ENCODE measurements around the gene MSL1. TPM values are rescaled to one million over a fixed set of nuclear protein-coding genes. Genes with fewer than 3 reads are reported as not detected.

MSL1 gene
- total and polyA plus RNA-seq, 7 donors: 29.4 to 92.2 (median 54.6) TPM

DNA sequence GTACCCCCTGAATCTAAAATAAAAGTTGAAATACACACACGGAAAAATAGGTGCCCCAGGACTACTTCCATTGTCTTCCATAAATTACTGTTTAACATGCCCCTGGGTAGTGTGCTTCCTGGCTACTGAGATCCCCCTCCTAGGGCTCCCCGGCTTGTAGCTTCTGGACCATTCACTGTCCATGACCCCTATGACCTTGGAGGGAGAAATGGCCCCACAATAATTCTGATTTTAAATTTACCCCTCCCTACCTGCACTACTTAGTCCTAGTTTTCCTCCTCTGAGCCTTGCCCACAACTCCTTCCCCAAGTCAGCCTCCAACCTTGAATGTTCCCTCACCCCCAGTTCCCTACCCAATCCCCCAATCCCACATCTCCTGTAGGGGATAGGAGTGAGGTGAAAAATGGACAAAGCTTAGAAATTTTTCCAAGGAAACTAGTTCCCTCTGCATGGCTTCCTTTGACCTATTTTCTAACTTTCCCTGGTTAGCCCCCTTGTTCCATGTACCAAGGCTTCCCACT is 9.5 kb upstream of the MSL1 start:
- DNase-seq: peak; percentile 60
- H3K4me3 ChIP-seq: peak overlapping the region in 1 of 4 donors; percentile 0
- H3K9me3 ChIP-seq: no peaks in the 10 kb centered on the region
- peaks cover 0 to 76% (median 68%) of the 10 kb centered on the region in 4 donors for H3K4me1 ChIP-seq
- H3K27ac ChIP-seq: peak overlapping the region; percentile 97 to 100 (median 98)
- TF ChIP-seq POLR2AphosphoS5 (IDR thresholded peaks at IDR 0.05) (no peak), POLR2A (IDR thresholded peaks at IDR 0.05) (no peak), EP300 (IDR thresholded peaks at IDR 0.05) (no peak)
- TF ChIP-seq, protein P1, sequence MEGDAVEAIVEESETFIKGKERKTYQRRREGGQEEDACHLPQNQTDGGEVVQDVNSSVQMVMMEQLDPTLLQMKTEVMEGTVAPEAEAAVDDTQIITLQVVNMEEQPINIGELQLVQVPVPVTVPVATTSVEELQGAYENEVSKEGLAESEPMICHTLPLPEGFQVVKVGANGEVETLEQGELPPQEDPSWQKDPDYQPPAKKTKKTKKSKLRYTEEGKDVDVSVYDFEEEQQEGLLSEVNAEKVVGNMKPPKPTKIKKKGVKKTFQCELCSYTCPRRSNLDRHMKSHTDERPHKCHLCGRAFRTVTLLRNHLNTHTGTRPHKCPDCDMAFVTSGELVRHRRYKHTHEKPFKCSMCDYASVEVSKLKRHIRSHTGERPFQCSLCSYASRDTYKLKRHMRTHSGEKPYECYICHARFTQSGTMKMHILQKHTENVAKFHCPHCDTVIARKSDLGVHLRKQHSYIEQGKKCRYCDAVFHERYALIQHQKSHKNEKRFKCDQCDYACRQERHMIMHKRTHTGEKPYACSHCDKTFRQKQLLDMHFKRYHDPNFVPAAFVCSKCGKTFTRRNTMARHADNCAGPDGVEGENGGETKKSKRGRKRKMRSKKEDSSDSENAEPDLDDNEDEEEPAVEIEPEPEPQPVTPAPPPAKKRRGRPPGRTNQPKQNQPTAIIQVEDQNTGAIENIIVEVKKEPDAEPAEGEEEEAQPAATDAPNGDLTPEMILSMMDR (IDR thresholded peaks at IDR 0.05): no peak
- no peaks in the 10 kb centered on the region for H3K27me3 ChIP-seq
- intact Hi-C loops (cut with DNase I): loop anchor here (5.0 kb wide), 1 partner anchor 175 kb away; the partner anchor contains the start of gene CDC6
- no peaks in the 10 kb centered on the region for H3K36me3 ChIP-seq
- 32 to 34% methylated on average over 2 of the region's 2 CpGs for WGBS, 2 donors

DNA sequence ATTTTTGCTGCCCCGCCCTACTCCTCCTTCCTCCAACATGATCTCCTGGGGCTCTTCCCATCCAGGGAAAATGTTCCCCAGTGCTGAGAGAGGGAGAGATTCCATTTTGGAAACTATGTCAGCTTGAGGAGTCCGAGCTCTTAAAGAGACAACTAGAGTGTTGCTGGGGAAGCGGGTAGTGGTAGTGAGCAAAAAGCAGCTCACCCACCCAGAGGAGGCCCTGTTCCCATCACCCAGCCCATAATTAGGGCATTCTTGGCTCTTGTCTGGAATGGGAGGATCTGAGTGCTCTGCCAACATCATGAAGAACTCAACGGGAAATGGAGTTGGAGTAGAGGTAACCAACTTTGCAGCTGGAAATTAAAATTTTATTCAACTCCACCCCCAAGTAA is 9.1 kb upstream of the MSL1 start:
- Histone ChIP-seq H3K9me3 (no peaks in the 10 kb centered on the region), H3K36me3 (no peaks in the 10 kb centered on the region), H3K4me3 (peak overlapping the region in 2 of 4 donors; percentile 0 to 51), H3K27me3 (no peaks in the 10 kb centered on the region), H3K27ac (peak overlapping the region; percentile 97 to 100 (median 98)), H3K4me1 (peaks cover 0 to 71% (median 63%) of the 10 kb centered on the region in 4 donors)
- 56 to 70% methylated on average over 4 of the region's 4 CpGs for WGBS, 2 donors
- peak; percentile 72 for DNase-seq
- intact Hi-C loops (cut with DNase I): loop anchor here (1.0 to 5.0 kb wide), 4 partner anchors 9 to 175 kb away; partner anchors contain the start of genes CDC6 and MSL1
- TF ChIP-seq POLR2A (IDR thresholded peaks at IDR 0.05): no peak
- TF ChIP-seq, protein P1 (IDR thresholded peaks at IDR 0.05): no peak
- TF ChIP-seq EP300 (IDR thresholded peaks at IDR 0.05): no peak
- TF ChIP-seq POLR2AphosphoS5 (IDR thresholded peaks at IDR 0.05): no peak

DNA sequence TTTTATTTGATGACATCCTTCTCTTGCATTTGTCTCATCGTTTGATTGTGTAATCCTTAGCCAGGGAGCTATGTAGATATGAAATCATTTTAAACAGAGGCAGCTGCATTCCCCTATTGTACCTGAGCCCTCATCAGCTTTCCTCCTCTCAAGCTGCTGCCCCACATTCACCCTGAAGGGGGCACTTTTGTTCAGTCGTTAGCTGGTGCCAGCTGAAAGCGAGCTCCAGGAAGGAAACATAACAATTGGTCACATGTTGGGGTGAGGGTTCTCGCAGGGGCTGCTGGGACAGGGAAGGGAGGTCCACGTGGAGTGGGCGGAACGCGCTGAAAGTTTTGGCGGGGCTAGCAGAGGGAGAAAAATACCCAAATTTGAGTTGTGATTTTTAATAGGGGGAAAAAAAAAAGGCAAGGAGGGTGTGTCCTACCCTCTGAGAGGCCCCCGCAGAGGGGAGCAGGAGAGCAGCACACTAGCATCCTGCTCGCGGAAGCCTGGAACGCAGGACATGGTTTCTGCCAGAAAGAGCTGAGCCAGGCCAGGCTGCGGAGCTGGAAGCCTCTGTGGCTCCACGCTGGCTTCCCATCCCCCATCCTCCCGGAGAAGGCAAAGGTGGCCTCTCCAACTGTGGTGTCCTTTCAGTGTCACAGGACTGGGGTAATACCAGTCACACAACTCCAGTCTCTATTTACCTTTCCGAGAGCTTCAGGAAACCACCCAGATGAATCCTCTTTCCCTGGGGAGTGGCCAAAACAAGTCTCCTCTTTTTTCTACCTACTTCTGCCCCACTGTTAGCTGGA is 8.5 kb upstream of the MSL1 start:
- peaks cover 0 to 66% (median 59%) of the 10 kb centered on the region in 4 donors for H3K4me1 ChIP-seq
- peak overlapping the region; percentile 8 to 51 (median 43) for H3K4me3 ChIP-seq
- intact Hi-C loops (cut with DNase I): loop anchor here (1.0 to 5.0 kb wide), 4 partner anchors 8 to 174 kb away; partner anchors contain the start of genes CDC6 and MSL1
- DNase-seq: peak; percentile 98
- no peaks in the 10 kb centered on the region for H3K27me3 ChIP-seq
- WGBS, 2 donors: 0 to 1% methylated on average over 17 of the region's 17 CpGs
- peak overlapping the region; percentile 97 to 100 (median 98) for H3K27ac ChIP-seq
- peak; percentile 45 to 95 (median 66) for TF ChIP-seq POLR2AphosphoS5 (IDR thresholded peaks at IDR 0.05)
- peak in 1 of 2 donors; percentile 6 for TF ChIP-seq POLR2A (IDR thresholded peaks at IDR 0.05)
- peak in 1 of 4 donors; percentile 91 for TF ChIP-seq EP300 (IDR thresholded peaks at IDR 0.05)
- TF ChIP-seq, protein P1 (IDR thresholded peaks at IDR 0.05): peak; percentile 81 to 98 (median 86)
- no peaks in the 10 kb centered on the region for H3K36me3 ChIP-seq
- H3K9me3 ChIP-seq: no peaks in the 10 kb centered on the region

DNA sequence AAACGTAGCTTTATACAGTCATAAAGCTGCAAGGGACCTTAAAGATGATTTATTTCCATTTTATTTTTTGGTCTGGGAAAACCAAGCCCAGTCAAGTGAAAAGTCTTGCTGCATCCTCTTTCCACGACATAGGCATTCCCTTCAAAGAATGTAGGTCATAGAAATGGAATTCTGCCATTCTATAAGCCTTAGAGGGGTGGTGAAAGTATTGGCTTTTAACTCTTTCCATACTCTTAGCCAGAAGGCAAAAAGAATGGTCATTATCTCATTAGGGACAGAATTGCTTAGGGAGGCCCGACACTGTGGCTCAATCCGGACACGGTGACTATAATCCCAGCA is 7.9 kb upstream of the MSL1 start:
- TF ChIP-seq POLR2AphosphoS5 (IDR thresholded peaks at IDR 0.05) (no peak), EP300 (IDR thresholded peaks at IDR 0.05) (no peak), POLR2A (IDR thresholded peaks at IDR 0.05) (no peak)
- TF ChIP-seq, protein P1 (IDR thresholded peaks at IDR 0.05): no peak
- intact Hi-C loops (cut with DNase I): loop anchor here (1.0 to 5.0 kb wide), 4 partner anchors 7 to 173 kb away; partner anchors contain the start of genes CDC6 and MSL1
- no peaks in the 10 kb centered on the region for H3K36me3 ChIP-seq
- no peaks in the 10 kb centered on the region for H3K9me3 ChIP-seq
- DNase-seq: no peak
- 48 to 49% methylated on average over 5 of the region's 5 CpGs for WGBS, 2 donors
- peak overlapping the region in 3 of 4 donors; percentile 39 to 51 (median 47) for H3K4me3 ChIP-seq
- H3K27ac ChIP-seq: peak overlapping the region; percentile 97 to 100 (median 98)
- peaks cover 0 to 60% (median 54%) of the 10 kb centered on the region in 4 donors for H3K4me1 ChIP-seq
- H3K27me3 ChIP-seq: no peaks in the 10 kb centered on the region

Measured in sigmoid colon (tissue), 7 donors.